GM12892 (cell line): Measurements from ENCODE around the gene FAM168A.
"Not testable (repeated sequence)": the region's sequence is repeated elsewhere in the genome, so short reads cannot be mapped to it uniquely, and the experiment has no call there.

Experiments used
- POLR2A ChIP-seq: IDR thresholded peaks from 2 replicates; pipeline ENCODE4 v1.6.1; 2011; ENCODE audit warnings: low read depth, low read length, control low read depth
- POLR2AphosphoS5 ChIP-seq: IDR thresholded peaks from 2 replicates; pipeline ENCODE4 v1.6.1; 2011; ENCODE audit warnings: low read depth, low read length, control low read depth
- TAF1 ChIP-seq: IDR thresholded peaks from 2 replicates; pipeline ENCODE4 v1.6.1; 2011; ENCODE audit warnings: low read depth, mild to moderate bottlenecking, control low read depth, low read length, borderline replicate concordance

DNA sequence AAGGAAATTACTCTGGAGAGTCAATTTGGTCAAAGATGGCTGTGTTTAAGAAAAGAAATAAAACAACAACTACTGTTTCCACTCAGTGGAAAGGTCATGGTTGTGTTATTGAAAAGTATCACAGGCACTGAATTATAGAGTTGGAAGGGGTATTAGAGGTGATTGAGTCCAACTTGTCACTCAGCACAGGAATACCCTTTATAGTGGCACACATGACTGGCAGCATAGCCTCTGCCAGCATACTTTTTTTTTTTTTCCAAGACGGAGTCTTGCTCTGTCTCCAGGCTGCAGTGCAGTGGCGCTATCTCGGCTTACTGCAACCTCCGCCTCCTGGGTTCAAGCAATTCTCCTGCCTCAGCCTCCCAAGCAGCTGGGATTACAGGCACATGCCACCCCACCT, 161.1 kb downstream of the FAM168A start:
- not testable (repeated sequence) for TF ChIP-seq POLR2A, POLR2AphosphoS5, TAF1
